H1 (cell line): ENCODE data around the gene UBE3C.

Experiments used
- CHD2 ChIP-seq: IDR thresholded peaks from 2 replicates; pipeline ENCODE4 v1.6.1; 2012; ENCODE audit warnings: low read length, improper control_type of control experiment
- RAD21 ChIP-seq, 2 experiments: IDR thresholded peaks in 1 of 2; conservative IDR thresholded peaks in 1 of 2; 2 replicates each; pipeline ENCODE4 v1.6.1; 2011; ENCODE audit warnings: low read depth in 2 of 2, low read length in 2 of 2, improper control_type of control experiment in 1 of 2, inconsistent platforms in 1 of 2, mild to moderate bottlenecking in 1 of 2, moderate library complexity in 1 of 2
- TF ChIP-seq, protein P1 (sequence below), 3 experiments: IDR thresholded peaks; 1 replicate in 2 of 3; 2 replicates in 1 of 3; pipeline versions ENCODE4 v1.5.1 to v1.6.1; 2011; ENCODE audit warnings: low read length in 3 of 3, mild to moderate bottlenecking in 3 of 3, inconsistent platforms in 2 of 3, low read depth in 1 of 3, moderate library complexity in 1 of 3; ENCODE audit not compliant: insufficient read depth in 1 of 3; ENCODE audit errors: control extremely low read depth in 1 of 3

GRCh38 chr7:157292770-157293412, 154.2 kb downstream of the UBE3C start:
- TF ChIP-seq CHD2 (no peak), RAD21 (IDR thresholded peaks at IDR 0.05 in 1 of 2, conservative IDR thresholded peaks at IDR 0.05 in 1 of 2; ENCODE audit: low read depth in 2 of 2, low read length in 2 of 2) (no peak)
- TF ChIP-seq, protein P1, sequence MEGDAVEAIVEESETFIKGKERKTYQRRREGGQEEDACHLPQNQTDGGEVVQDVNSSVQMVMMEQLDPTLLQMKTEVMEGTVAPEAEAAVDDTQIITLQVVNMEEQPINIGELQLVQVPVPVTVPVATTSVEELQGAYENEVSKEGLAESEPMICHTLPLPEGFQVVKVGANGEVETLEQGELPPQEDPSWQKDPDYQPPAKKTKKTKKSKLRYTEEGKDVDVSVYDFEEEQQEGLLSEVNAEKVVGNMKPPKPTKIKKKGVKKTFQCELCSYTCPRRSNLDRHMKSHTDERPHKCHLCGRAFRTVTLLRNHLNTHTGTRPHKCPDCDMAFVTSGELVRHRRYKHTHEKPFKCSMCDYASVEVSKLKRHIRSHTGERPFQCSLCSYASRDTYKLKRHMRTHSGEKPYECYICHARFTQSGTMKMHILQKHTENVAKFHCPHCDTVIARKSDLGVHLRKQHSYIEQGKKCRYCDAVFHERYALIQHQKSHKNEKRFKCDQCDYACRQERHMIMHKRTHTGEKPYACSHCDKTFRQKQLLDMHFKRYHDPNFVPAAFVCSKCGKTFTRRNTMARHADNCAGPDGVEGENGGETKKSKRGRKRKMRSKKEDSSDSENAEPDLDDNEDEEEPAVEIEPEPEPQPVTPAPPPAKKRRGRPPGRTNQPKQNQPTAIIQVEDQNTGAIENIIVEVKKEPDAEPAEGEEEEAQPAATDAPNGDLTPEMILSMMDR (IDR thresholded peaks at IDR 0.05; ENCODE audit: control extremely low read depth in 1 of 3, insufficient read depth in 1 of 3, low read depth in 1 of 3, low read length in 3 of 3): no peak
